ENCODE measurements around the gene TRIP11.

DNA sequence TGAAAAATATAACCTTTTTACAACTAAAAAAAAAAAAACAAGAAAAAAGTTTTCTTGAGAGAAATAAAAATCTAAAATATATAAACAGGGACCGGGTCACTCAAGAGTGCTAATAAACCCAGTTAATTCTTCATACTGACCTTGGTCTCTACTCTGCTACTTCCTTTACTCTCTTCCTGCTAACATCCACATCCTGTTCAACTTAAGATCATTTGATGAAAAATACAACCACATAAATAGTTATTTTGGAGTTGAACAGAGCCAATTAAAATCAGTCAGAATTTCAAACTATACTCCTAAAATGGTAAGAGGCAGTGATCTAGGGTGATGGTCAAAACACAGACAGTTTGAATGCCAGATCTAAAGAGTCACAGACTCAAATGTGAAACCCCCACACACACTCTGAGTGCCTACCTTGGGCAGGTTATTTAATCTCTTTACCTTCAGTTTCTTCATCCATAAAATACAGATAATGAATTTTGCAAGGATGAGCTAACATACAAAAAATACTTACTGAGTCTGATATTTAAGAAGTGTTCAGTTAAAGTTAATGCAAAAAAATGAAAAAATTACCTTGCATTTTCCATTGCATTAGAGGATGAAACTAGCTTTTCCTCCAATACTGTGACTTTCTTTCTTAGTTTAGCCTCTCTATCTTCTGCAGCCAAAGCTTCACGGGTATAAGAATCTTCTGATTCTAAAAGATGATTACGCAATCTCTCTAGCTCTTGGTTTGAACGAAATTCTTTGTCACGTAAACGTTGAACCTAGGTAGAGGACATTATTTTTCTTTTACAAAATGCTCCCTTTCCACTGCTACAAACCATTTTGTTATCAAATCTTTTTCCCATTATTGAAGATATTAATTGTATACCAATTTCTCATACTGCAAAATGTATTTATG is 40.9 kb downstream of the TRIP11 start:
- no peak for TF ChIP-seq CTCF (IDR thresholded peaks at IDR 0.05)
- no peak for TF ChIP-seq POLR2A (IDR thresholded peaks at IDR 0.05)

Measured in breast epithelium (tissue), 3 donors.